Prostate gland (tissue), 2 donors: ENCODE data around the gene LYZL1. TPM values are rescaled to one million over a fixed set of nuclear protein-coding genes. Genes with fewer than 3 reads are reported as not detected.

ENCODE experiments used
- DNase-seq: peaks from one replicate; pipeline ENCODE4 v3.0.0-alpha.2; 2019; ENCODE audit warnings: low spot score
- H3K27ac ChIP-seq, 2 donors: fragments of 200-600 bp; sonication (generic); 2 replicates each; pipeline ENCODE4 v1.5.1; 2017 to 2019
- H3K27me3 ChIP-seq: fragments of 200-600 bp; sonication (generic); replicated peaks from 2 replicates; pipeline ENCODE4 v1.5.1; 2019; ENCODE audit not compliant: insufficient read depth
- H3K36me3 ChIP-seq, 2 donors: fragments of 200-600 bp; sonication (generic); 1 replicate in 1 of 2; 2 replicates in 1 of 2; pipeline versions ENCODE4 v1.5.1 to v1.8.1; 2017 to 2019
- H3K4me1 ChIP-seq: fragments of 200-600 bp; sonication (generic); replicated peaks from 2 replicates; pipeline ENCODE4 v1.5.1; 2019
- H3K4me3 ChIP-seq, 2 donors: fragments of 200-600 bp; sonication (generic); 2 replicates each; pipeline ENCODE4 v1.5.1; 2017 to 2019
- H3K9me3 ChIP-seq: fragments of 200-600 bp; sonication (generic); 2 replicates; pipeline ENCODE4 v1.5.1; 2017
- CTCF ChIP-seq, 4 experiments: fragments of 200-600 bp in 2 of 4; fragments of 450-650 bp in 2 of 4; sonication (generic) in 2 of 4; IDR thresholded peaks; 1 replicate in 3 of 4; 2 replicates in 1 of 4; pipeline ENCODE4 v1.5.1; 2016 to 2019; ENCODE audit warnings: antibody characterized with exemption in 4 of 4, mild to moderate bottlenecking in 2 of 4, moderate library complexity in 2 of 4
- POLR2A ChIP-seq: fragments of 450-650 bp; IDR thresholded peaks from one replicate; pipeline ENCODE4 v1.6.1; 2016; ENCODE audit warnings: antibody characterized with exemption, mild to moderate bottlenecking
- POLR2AphosphoS5 ChIP-seq: sonication (generic); formaldehyde crosslinking; IDR thresholded peaks from one replicate; pipeline ENCODE4 v1.6.1; 2017; ENCODE audit warnings: antibody characterized with exemption
- WGBS: methylation state at CpG from one replicate; pipeline ENCODE4 v1.1.5; 2018; 5-methylcytosine and 5-hydroxymethylcytosine counted together
- intact Hi-C: fragments of 100-400 bp; cut with DNase I; formaldehyde crosslinking; loops from one replicate; pipeline ENCODE4 v1.14.2; 2022
- total RNA-seq, 2 donors: library from RNA; depleted of rRNA; stranded (reverse); fragments of >200 nt; gene quantifications; one replicate each; pipeline ENCODE4 v1.1.0, GENCODE V29; 2016

Gene LYZL1
- total RNA-seq, 2 donors from 2014 or later = 9.5 TPM; not detected in 1

GRCh38 chr10:29346296-29347001 lies 57.6 kb downstream of the LYZL1 start:
- Histone ChIP-seq H3K36me3 (no peaks in the 10 kb centered on the region), H3K9me3 (no peaks in the 10 kb centered on the region), H3K27me3 (no peaks in the 10 kb centered on the region), H3K27ac (no peak overlapping the region), H3K4me1 (no peaks in the 10 kb centered on the region), H3K4me3 (no peak overlapping the region)
- TF ChIP-seq CTCF (IDR thresholded peaks at IDR 0.05) (no peak), POLR2AphosphoS5 (no peak), POLR2A (no peak)
- intact Hi-C loops = no loop called here
- DNase-seq = no peak
- 88% methylated on average over 9 of the region's 9 CpGs for WGBS

- WGBS = 92% methylated on average over 5 of the region's 5 CpGs
- no peak overlapping the region for H3K4me3 ChIP-seq
- no peaks in the 10 kb centered on the region for H3K4me1 ChIP-seq
- no peaks in the 10 kb centered on the region for H3K27me3 ChIP-seq
- TF ChIP-seq POLR2A (no peak), CTCF (IDR thresholded peaks at IDR 0.05) (no peak), POLR2AphosphoS5 (no peak)
- H3K36me3 ChIP-seq = no peaks in the 10 kb centered on the region
- DNase-seq = no peak
- intact Hi-C loops = no loop called here
- no peaks in the 10 kb centered on the region for H3K9me3 ChIP-seq
- no peak overlapping the region for H3K27ac ChIP-seq
These were observed 60.0 kb downstream of the LYZL1 start for GRCh38 chr10:29348836-29349235.

- 44% methylated on average over 3 of the region's 3 CpGs for WGBS
- no peaks in the 10 kb centered on the region for H3K36me3 ChIP-seq
- H3K27ac ChIP-seq = no peak overlapping the region
These were observed 64.4 kb downstream of the LYZL1 start for GRCh38 chr10:29353305-29353704.

GRCh38 chr10:29353887-29354561 lies 65.2 kb downstream of the LYZL1 start:
- no peaks in the 10 kb centered on the region for H3K36me3 ChIP-seq
- 47% methylated on average over 3 of the region's 3 CpGs for WGBS
- TF ChIP-seq POLR2AphosphoS5 (no peak), POLR2A (no peak), CTCF (IDR thresholded peaks at IDR 0.05) (no peak)
- H3K4me3 ChIP-seq = no peak overlapping the region
- H3K4me1 ChIP-seq = no peaks in the 10 kb centered on the region
- intact Hi-C loops = no loop called here
- H3K27ac ChIP-seq = no peak overlapping the region
- DNase-seq = no peak
- H3K9me3 ChIP-seq = no peaks in the 10 kb centered on the region
- H3K27me3 ChIP-seq = no peaks in the 10 kb centered on the region

More at GRCh38 chr10:29353305-29353704, 64.4 kb downstream of the LYZL1 start:
- no peak for DNase-seq
- no peak overlapping the region for H3K4me3 ChIP-seq
- no peaks in the 10 kb centered on the region for H3K27me3 ChIP-seq
- no peaks in the 10 kb centered on the region for H3K9me3 ChIP-seq
- TF ChIP-seq CTCF (IDR thresholded peaks at IDR 0.05) = no peak
- TF ChIP-seq POLR2AphosphoS5 = no peak
- TF ChIP-seq POLR2A = no peak
- no peaks in the 10 kb centered on the region for H3K4me1 ChIP-seq
- intact Hi-C loops = no loop called here
